Large intestine (tissue), 3 donors: Measurements from ENCODE around the gene RHEB. TPM values are rescaled to one million over a fixed set of nuclear protein-coding genes. Genes with fewer than 3 reads are reported as not detected.

Experiments used
- DNase-seq, 2 donors: peaks; one replicate each; pipeline versions ENCODE4 v3.0.0 to v3.0.0-alpha.2; 2013
- H3K27ac ChIP-seq: one replicate; pipeline ENCODE4 v1.5.1; 2013; ENCODE audit warnings: low read length
- H3K27me3 ChIP-seq: 2 replicates; pipeline ENCODE4 v1.6.1; 2013; ENCODE audit warnings: low read length; ENCODE audit not compliant: control insufficient read depth, insufficient read depth
- H3K36me3 ChIP-seq: 2 replicates; pipeline ENCODE4 v1.6.1; 2013; ENCODE audit warnings: low read length; ENCODE audit not compliant: control insufficient read depth, insufficient read depth
- H3K4me1 ChIP-seq: one replicate; pipeline ENCODE4 v1.6.1; 2013; ENCODE audit warnings: low read length; ENCODE audit not compliant: control insufficient read depth, insufficient read depth
- H3K4me3 ChIP-seq: one replicate; pipeline ENCODE4 v1.5.1; 2013; ENCODE audit warnings: low read length
- H3K9me3 ChIP-seq: one replicate; pipeline ENCODE4 v1.6.1; 2013; ENCODE audit warnings: mild to moderate bottlenecking, low read depth, low read length, moderate library complexity; ENCODE audit not compliant: control insufficient read depth
- WGBS: methylation state at CpG from one replicate; pipeline ENCODE4 v1.1.5; 2013; ENCODE audit warnings: low lambda C conversion rate; ENCODE audit not compliant: insufficient coverage; 5-methylcytosine and 5-hydroxymethylcytosine counted together
- polyA plus RNA-seq: library from polyadenylated mRNA; unstranded; fragments of 120-200 nt; gene quantifications from one replicate; pipeline ENCODE4 v1.2.1, GENCODE V29; 2013

RHEB gene
- polyA plus RNA-seq, 1 donor, result 78.7 TPM

DNA sequence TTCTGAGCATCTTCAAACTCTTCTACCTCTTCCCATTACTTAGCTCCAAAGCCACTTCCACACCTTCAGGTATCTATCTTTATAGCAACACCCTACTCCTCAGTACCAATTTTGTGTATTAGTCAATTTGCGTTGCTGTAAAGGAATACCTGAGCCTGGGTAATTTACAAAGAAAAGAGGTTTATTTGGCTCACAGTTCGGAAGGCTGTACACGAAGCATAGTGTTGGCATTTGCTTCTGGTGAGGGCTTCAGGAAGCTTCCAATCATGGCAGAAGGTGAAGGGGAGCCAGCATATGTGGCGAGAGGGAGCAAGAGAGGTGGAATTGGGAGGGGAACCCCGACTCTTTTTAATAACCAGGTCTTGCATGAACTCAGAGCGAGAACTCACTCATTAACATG, 62.2 kb downstream of the RHEB start:
- H3K9me3 ChIP-seq, result peaks cover 2% of the 10 kb centered on the region
- 100% methylated on average over 3 of the region's 6 CpGs for WGBS
- DNase-seq, result no peak
- H3K27me3 ChIP-seq, result no peaks in the 10 kb centered on the region
- no peak overlapping the region for H3K4me3 ChIP-seq
- H3K4me1 ChIP-seq, result peaks cover 34% of the 10 kb centered on the region
- no peak overlapping the region for H3K27ac ChIP-seq
- no peaks in the 10 kb centered on the region for H3K36me3 ChIP-seq

DNA sequence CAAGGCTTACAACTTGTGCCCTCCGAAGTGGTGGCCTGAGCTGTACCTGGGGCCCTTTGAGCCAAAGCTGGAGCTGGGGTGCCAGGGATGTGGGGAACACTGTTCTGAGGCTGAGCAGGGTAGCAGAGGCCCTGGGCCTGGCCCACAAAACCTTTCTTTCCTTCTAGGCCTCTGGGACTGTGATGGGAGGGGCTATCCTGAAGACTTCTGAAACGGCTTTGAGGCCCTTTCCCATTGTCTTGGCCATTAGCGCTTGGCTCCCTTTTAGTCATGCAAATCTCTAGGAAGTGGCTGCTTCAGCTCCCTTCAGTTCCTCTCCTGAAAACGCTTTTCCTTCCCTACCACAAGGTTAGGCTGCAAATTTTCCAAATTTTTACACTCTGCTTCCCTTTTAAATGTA, 62.9 kb downstream of the RHEB start:
- 94% methylated on average over 2 of the region's 4 CpGs for WGBS
- H3K4me1 ChIP-seq, result peaks cover 34% of the 10 kb centered on the region
- no peaks in the 10 kb centered on the region for H3K36me3 ChIP-seq
- H3K27me3 ChIP-seq, result peaks cover 1% of the 10 kb centered on the region
- H3K9me3 ChIP-seq, result no peaks in the 10 kb centered on the region
- no peak overlapping the region for H3K4me3 ChIP-seq
- H3K27ac ChIP-seq, result no peak overlapping the region
- DNase-seq, result no peak

DNA sequence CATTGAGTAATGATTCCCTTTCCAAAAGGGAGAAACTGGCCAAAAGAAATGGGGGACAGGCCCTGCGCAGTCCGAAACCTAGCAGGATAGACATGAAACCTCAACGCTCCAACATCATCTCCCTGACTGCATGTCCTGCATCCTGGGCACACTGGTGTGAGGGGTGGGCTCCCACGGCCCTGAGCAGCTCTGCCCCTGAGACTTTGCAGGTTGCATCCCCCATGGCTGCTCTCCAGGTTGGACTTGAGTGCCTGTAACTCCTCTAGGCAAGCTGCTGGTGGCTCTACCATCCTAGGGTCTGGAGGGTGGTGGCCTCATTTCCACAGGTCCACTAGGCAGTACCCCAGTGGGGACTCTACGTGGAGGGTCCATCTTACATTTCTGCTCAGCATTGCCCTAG, 63.4 kb downstream of the RHEB start:
- DNase-seq, result no peak
- WGBS, result no CpG with 5 or more reads among the region's 5 CpGs
- H3K27ac ChIP-seq, result no peak overlapping the region
- no peaks in the 10 kb centered on the region for H3K9me3 ChIP-seq
- peaks cover 29% of the 10 kb centered on the region for H3K4me1 ChIP-seq
- H3K36me3 ChIP-seq, result no peaks in the 10 kb centered on the region
- peaks cover 2% of the 10 kb centered on the region for H3K27me3 ChIP-seq
- no peak overlapping the region for H3K4me3 ChIP-seq

DNA sequence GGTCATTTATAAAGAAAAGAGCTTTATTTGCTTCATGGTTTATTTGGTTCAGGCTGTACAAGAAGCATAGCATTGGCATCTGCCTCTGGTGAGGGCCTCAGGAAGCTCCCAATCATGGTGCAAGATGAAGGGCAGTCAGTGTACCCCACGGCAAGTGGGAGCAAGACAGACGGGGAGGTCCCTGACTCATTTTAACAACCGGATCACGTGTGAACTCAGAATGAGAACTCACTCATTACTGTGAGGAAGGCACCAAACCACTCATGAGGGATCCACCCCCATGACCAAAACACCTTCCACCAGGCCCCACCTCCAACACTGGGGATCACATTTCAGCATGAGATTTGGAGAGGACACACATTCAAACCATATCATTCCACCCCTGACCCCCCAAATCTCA, 64.0 kb downstream of the RHEB start:
- DNase-seq, result peak in 1 of 2 donors; percentile 26
- no CpG with 5 or more reads among the region's 4 CpGs for WGBS
- H3K36me3 ChIP-seq, result no peaks in the 10 kb centered on the region

DNA sequence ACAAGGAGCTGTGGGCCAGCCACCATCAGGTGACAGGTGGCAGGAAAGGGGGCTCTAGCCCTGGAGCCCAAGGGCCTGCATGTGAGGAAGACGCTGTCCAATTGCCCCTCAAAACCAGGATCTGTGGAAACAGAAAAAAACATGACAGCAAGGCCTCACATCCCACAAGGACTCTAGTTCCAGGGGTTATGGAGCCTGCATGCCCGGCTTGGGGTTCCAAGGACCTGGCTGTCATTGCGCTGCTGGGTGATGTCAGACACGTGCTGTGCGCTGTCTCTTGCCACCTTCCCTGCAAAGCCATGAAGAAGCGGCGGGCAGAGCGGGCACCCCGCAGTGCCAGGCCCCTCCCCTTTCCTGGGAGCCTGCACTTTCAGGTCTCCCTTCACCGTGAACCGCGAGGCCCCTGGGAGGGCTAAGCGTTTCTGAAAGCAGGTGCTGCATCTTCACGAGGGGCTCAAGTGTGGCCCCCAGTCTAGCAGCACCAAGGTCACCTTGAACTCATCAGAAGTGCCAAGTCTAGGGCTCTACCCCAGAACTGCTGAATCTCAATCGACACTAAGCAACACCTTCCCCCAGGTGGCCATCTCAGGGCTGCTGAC, 64.7 kb downstream of the RHEB start:
- Histone ChIP-seq H3K9me3 (no peaks in the 10 kb centered on the region), H3K36me3 (no peaks in the 10 kb centered on the region), H3K4me1 (peaks cover 17% of the 10 kb centered on the region), H3K27ac (no peak overlapping the region), H3K4me3 (no peak overlapping the region), H3K27me3 (peaks cover 2% of the 10 kb centered on the region)
- DNase-seq, result no peak
- WGBS, result no CpG with 5 or more reads among the region's 15 CpGs

More for the DNA sequence above, 64.0 kb downstream of the RHEB start:
- Histone ChIP-seq H3K4me3 (no peak overlapping the region), H3K27me3 (peaks cover 2% of the 10 kb centered on the region), H3K4me1 (peaks cover 23% of the 10 kb centered on the region), H3K27ac (no peak overlapping the region), H3K9me3 (no peaks in the 10 kb centered on the region)

DNA sequence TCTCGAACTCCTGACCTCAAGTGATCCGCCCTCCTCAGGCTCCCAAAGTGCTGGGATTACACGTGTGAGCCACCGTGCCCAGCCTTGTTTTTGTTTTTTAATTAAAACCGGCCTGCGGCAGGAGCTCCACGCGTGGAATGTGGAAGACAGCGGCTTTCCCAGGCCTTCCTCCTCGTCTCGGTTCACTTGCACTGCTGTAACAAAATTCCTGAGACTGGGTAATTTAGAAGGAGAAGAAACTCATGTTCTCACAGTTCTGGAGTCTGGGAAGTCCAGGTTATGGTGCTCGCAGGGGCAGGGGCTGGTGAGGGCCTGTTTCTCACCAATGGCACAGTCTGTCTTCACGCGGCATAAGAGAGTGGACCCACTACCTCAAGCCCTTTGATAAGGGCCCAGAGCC, 65.4 kb downstream of the RHEB start:
- WGBS, result no CpG with 5 or more reads among the region's 14 CpGs
- H3K4me1 ChIP-seq, result peaks cover 13% of the 10 kb centered on the region
- no peak overlapping the region for H3K4me3 ChIP-seq
- no peak for DNase-seq
- no peaks in the 10 kb centered on the region for H3K36me3 ChIP-seq
- no peak overlapping the region for H3K27ac ChIP-seq
- H3K9me3 ChIP-seq, result no peaks in the 10 kb centered on the region
- H3K27me3 ChIP-seq, result peaks cover 2% of the 10 kb centered on the region

DNA sequence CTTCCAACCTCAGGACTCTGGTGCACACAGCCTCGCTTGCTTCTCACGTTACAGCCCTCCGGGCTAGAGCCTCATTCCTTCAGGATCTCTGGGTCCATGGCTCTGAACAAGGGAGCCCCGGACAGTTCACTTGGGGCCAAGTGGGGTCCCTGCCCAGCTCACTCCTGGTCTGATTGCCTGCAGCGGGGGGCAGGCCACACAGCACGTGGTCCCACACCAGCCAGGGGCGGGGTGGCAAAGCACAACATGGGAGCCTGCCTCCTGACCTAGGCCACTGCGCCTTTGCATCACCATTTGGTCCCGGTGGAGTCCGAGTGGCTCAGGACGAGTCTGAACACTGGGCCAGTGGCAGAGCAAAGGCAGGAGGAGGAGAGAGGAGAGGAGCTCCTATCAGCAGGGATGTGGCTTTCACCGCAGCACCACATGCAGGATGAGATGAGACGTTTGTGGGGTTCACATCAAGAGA, 66.3 kb downstream of the RHEB start:
- no CpG with 5 or more reads among the region's 13 CpGs for WGBS
- peaks cover 8% of the 10 kb centered on the region for H3K4me1 ChIP-seq
- H3K9me3 ChIP-seq, result no peaks in the 10 kb centered on the region
- H3K27ac ChIP-seq, result no peak overlapping the region
- DNase-seq, result no peak
- no peak overlapping the region for H3K4me3 ChIP-seq
- peaks cover 2% of the 10 kb centered on the region for H3K27me3 ChIP-seq
- H3K36me3 ChIP-seq, result no peaks in the 10 kb centered on the region

DNA sequence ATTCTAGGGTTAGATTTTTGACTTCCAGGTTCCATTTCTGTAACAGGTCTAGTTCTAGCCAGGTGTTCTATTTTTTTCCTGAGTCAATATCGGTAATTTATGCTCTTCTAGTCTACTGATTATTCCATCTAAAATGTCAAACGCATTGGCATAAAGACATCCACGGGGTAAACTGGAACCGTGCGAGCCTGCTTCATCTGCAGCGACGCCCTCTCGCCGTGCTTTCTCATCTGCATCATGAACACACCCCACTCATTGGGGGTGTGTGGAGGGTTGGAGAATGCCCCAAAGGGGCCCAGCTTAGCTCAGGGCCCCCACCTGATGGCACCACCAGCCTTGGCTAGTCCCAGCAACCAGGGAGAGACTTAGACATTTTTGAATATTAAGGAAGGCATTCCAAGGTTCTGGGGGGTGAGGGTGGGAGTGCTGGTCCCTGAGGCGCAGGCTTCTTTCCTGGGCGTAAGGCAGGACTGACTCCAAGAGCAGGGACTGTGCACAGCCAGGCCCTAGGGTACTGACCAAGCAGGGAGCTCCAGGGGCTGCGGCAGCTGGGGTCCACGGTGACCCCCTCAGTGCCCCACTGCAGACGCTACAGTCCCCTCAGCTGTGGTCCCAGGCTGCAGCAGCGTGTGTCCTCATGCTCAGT, 66.9 kb downstream of the RHEB start:
- H3K4me3 ChIP-seq, result no peak overlapping the region
- no peak for DNase-seq
- 100% methylated on average over 2 of the region's 15 CpGs for WGBS
- H3K27me3 ChIP-seq, result peaks cover 2% of the 10 kb centered on the region
- H3K9me3 ChIP-seq, result no peaks in the 10 kb centered on the region
- H3K27ac ChIP-seq, result no peak overlapping the region
- H3K4me1 ChIP-seq, result peaks cover 8% of the 10 kb centered on the region
- H3K36me3 ChIP-seq, result no peaks in the 10 kb centered on the region

DNA sequence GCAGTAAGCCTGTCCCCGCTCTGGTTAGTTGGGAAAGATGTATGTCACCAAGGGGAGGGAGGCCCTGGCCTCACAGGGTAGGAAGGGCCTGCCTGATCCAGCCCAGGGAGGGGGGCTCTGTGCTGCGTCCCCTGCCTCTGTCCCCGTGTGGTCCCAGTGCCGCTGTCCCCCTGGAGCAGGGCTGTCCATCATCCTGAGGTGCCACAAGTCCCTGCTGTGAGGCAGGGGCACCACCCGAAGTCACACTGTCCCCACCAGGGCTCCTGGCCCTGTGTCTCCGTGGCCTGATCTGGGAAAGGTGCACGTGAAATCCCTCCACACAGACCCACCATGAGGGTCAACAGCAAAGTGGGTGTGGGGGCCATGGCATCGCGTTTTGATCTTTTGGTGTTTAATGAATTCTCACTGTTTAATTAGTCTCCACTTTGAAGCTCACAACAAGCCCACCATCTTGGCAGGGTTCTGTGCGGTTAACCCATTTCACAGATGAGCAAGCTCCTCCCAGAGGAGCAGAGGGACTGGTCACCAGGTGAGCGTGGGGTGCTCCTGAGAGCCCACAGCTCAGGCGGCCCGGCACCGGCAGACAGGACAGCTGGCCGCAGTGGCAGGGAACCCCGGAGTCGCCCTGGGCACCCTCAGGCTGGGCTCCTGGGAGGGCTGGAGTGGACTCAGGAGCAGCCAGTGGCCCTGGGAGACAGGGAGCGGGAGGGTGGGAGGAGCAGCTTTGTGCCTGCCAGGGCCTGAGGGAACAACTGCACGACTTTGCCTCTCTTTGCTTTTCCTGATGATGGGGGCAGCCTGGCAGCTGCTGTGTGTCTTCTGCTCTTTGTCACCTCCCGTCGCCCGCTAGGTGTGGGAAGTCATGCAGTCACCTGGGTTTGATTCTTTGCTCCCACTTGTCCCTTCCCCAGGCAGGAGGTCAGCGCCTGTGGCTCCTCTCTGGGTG, 67.8 kb downstream of the RHEB start:
- Histone ChIP-seq H3K4me1 (peaks cover 8% of the 10 kb centered on the region), H3K36me3 (no peaks in the 10 kb centered on the region), H3K4me3 (no peak overlapping the region), H3K27me3 (peaks cover 4% of the 10 kb centered on the region), H3K9me3 (no peaks in the 10 kb centered on the region), H3K27ac (no peak overlapping the region)
- no peak for DNase-seq
- WGBS, result no CpG with 5 or more reads among the region's 23 CpGs

DNA sequence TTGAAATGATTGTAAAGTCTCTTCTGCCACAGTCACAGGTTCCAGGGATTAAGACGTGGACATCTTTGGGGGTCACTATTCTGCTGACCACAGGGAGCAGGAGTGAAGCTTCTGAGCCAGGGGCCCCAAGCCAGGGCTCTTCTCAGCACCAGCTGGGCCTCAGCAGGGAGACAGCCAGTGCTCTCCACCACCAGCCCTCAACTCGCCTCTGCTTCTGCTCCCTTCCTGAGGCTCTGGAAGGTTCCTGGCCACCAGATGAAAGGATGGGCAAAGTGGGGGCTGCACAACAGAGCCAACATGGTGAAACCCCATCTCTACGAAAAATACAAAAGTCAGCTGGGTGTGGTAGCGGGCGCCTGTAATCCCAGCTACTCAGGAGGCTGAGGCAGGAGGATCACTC, 68.5 kb downstream of the RHEB start:
- WGBS, result 90% methylated on average over 2 of the region's 5 CpGs
- Histone ChIP-seq H3K36me3 (no peaks in the 10 kb centered on the region), H3K4me3 (no peak overlapping the region), H3K9me3 (no peaks in the 10 kb centered on the region), H3K27ac (no peak overlapping the region), H3K4me1 (peaks cover 1% of the 10 kb centered on the region), H3K27me3 (peaks cover 9% of the 10 kb centered on the region)
- DNase-seq, result no peak
